ENCODE measurements around the gene EIF3I.

EIF3I gene

DNA sequence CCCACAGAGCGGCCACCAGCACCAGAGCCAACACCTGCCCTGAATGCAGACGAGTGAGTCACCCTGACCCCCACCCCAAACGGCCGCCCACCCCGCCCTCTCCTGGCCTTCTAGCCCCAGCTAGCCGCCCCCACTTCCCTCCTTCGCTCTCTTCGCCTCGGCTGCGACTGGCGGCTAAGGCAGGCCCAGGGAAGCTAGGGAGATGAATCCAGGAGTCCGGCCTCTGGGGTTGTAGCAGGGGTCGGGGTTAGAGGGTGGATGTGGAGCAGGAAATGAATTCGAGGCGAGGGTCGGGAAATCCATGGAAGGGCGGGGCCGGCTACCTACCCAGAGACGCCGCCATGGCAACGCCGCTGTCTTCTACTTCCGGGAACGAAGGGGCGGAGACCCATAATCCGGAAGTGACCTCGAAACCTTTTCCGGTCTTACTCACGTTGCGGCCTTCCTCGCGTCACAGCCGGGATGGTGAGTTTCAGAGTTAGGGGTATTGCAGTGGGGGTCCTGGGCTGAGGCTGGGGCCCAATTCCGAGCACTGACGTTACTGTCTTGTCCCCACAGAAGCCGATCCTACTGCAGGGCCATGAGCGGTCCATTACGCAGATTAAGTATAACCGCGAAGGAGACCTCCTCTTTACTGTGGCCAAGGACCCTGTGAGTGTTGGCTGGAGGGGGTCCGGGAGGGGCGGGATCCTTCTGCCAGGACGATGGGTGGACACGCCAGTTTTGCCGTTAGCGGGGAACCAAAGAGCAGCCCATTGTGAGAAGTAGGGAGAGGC is at the start of gene EIF3I, which contains the start of gene TMEM234:
Gene EIF3I (plus strand): TSS at position 428 of the 776 bp plus-strand sequence. CDS start 35 bp downstream, at position 463.
Gene TMEM234 (minus strand): TSS at position 374 of the 776 bp plus-strand sequence. CDS start 31 bp downstream, at position 343.
- peak; percentile 95 for DNase-seq (ENCODE audit: low spot score)

DNA sequence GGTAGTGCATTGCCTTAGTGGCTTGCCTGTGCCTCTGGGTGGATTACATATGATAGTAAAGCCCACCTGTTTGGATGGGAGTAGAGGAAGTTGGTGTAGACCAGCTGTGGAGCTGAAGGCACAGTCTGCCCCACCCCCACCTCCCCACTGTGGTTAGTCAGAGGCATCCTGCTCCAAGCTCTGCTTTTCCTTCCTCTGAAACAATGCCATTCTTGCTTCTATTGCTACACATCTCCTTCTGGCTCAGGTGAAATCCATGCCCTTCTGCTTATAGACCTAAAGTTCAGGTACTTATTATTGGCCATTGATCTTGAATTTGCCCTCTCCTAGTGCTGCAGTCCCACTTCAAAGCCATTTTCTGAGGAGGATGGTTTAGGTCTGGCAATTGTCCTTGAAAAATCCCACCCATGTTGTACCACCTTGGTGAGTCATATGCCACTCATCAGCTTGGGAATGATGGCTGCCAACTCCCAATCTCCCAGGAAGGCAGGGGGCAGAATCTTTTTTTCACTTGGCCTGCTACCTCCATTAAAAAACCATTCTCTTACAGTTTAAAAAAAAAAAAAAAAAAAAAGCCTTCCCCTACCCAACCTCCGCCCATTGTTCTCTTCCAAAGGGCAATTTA is 49.5 kb upstream of the EIF3I start:
- DNase-seq (ENCODE audit: low spot score), result no peak

DNA sequence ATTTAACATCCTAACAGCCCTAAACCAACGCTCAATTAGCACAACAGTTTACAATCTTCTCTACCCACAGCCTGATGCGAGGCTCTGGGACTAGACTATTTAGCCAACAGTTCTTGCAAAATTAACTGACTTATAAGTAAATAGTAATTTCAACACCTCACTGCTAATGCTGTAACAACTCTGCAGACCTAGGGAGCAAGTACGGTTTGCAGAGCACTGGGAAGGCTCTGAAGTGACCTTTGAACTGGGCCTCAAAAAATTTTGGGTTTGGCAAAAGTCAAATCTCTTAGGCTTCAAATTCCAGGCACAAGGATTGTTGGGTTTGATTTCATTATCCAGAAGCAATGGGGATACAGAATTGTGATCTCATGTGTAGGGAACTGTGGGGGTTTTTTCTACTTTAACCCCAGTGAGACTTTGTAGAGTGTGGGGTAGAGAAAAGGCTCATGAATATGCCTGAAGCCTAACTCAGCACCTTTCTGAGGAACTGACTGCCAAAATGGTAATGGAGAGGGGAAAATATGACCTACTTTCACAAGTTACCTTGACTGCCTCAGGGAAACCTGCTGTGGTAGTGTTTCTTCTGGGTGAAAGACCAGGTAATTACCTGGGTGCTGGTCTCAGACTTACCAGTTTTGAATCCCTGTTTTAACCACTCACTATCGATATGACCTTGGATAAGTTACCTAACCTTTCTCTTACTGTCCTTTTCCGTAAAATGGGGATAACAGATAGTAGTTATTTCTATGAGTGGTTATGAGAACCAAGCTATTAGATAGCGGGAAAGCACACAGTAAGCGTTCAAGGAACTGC is 43.6 kb upstream of the EIF3I start:
- DNase-seq (ENCODE audit: low spot score), result no peak

DNA sequence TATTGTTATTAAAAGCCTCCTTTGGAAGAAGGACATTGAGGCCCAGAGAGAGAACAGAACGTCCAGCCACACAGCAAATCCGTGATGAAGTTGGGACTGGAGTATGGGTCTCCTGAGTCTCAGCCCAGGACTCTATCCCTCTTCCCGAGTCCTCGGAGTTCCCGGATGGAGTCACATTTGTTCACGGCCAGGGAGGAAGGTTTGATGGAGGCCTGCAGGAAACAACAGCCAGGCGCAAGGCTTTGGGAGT is 43.1 kb upstream of the EIF3I start:
- DNase-seq (ENCODE audit: low spot score), result no peak

DNA sequence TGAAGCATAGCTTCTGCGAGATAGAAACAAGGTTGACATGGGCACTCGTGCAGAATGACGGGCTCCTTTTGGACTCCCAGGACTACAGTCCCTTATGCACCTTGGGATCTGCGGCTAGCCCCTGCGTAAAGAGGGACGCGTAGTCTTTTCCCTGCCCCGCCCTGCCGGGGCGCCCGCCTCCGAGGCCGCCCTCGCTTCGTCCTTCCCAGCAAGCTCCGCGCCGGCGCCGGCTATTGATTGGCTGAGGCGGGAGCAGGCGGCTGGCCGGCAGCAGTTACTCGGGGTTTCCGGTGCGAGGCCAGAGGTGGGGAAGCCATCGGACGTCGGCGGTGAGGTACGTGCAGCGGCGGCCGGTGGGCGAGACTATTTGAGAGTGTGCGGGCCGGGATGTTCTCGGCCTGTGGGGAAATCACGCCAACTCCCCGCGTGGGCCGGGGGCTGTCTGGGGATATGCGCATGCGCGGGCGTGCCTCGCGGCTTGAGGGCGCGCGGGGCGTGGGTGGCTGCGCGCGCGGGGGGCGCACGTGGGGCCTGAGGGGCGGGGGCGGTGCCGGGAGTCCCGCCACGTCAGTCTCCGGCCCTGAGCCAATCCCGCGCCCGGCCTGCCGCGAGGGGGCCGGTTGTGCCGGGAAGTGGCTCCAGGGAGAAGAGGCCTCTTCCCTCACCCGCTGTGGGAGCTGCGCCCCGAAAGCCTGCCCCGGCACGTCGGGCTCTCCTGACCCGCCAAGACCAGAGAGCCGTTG is 42.6 kb upstream of the EIF3I start, which contains the start of gene TXLNA:
Gene TXLNA (plus strand): TSS at position 233 of the 743 bp plus-strand sequence. CDS start 671 bp downstream, outside the sequence.
- DNase-seq (ENCODE audit: low spot score), result peak; percentile 96

DNA sequence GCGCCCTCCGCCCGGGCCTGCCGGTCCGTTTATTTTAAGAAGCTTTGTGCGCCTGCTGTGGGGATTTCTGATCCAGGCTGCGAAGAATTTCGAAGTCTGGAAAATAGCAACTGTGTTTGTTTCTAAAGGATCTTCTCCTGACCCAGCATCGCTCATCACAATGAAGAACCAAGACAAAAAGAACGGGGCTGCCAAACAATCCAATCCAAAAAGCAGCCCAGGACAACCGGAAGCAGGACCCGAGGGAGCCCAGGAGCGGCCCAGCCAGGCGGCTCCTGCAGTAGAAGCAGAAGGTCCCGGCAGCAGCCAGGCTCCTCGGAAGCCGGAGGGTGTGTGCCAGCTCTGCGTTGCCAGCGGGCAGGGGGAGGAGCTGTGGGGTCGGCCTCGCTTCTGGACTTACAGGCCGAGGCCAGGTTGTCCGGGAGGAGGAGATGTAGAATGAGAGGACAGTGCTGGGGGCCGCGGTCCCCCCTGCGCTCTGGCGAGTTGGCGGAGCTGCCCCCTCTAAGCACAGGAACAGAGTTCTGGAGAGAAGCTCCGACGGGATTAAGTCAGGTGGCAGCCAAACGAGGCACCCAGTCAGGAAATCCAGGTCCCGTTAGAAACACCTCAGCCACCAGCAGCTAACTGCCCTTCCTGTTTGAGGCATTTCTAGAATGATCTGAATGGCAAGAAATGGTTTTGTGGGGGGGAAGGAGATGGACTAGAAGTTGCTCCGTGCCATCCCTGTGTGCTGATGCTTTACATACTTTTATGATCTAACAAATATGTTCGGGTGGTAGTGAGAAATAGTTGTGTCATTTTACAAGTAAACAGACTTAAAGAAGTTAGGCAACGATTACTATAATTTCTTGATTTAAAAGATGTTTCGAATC is 41.8 kb upstream of the EIF3I start:
- DNase-seq (ENCODE audit: low spot score), result peak; percentile 78

DNA sequence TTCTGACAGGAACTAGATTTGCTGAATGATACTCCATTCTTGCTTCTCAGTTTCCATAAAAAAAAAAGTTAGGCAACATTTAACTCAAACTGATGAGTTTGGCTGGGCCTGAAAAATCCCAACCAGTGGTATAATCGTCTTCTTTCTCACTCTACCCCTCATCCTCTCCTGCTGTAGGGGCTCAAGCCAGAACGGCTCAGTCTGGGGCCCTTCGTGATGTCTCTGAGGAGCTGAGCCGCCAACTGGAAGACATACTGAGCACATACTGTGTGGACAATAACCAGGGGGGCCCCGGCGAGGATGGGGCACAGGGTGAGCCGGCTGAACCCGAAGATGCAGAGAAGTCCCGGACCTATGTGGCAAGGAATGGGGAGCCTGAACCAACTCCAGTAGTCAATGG is 41.1 kb upstream of the EIF3I start:
- no peak for DNase-seq (ENCODE audit: low spot score)

DNA sequence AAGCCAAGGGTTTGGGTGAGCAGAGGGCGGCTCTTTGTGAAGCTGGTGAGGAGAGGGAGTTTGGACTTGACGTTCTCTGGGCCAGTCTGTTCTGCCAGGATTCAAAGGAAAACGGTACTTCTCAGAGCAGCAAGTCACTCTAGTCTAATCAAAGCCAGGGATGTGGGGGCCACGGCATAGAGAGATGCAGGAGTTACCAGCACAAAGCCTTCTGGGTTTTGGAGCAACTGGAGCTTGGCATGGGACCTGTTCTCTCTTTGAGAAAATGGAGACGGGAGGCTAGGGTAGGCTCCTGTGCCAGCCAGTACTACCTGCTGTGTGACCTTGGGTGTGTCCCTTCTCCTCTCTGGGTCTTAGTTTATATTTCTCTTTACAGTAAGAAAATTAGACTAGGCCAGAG is 40.6 kb upstream of the EIF3I start:
- DNase-seq (ENCODE audit: low spot score), result no peak

DNA sequence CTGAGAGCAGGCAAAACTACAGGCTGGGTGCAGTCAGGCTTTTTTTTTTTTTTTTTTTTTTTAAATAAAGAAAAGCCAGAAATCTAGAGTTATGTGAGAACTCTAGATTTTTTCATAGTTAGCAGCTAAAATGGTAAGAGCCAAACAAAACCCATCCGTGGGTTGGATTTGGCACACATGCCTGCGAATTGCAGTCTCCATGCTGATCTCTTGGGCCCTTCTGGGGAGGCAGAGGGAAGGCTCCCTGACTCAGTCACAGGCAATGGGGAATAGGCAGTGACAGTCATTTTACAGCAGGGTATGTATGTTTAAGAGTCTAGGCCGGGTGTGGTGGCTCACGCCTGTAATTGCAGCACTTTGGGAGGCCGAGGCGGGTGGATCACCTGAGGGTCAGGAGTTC is 40.1 kb upstream of the EIF3I start:
- no peak for DNase-seq (ENCODE audit: low spot score)

DNA sequence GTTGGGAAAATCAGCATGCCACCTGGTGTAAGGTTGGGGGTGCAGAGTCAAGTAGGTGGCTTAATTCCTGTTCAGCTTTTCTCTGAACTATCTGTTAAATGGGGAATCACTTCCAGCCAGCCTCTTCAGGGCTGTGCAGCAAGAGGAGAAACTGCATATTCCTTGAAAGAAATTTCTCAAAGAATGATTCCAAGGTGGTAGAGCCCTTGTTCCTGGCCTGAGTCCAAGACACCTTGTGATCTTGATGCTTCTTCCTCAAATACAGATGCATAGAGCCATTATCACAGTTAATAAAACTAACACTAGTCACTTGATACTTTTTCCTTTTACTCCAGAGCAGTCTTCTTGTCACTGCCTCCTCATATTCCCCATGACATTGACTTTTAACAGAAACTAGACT is 37.6 kb upstream of the EIF3I start:
- DNase-seq (ENCODE audit: low spot score), result no peak

DNA sequence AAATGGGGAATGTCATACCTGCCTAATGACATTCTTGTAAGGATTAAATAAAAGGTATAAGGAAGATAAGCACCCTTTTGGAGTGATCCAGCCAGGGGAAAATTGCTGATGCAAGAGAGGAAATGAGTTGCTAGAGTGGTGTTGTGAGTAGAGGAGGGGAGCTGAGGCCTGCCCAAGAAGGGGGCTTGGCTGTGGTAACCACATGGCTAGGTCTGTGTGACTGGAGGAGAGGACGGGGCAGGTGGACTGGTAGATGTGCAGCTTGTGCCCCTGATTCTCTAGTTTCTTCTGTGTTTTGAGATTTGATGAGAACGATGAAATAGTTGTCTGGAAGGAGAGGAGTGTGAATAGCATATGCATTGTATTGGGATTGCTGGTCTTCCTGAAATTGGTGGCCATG is 36.1 kb upstream of the EIF3I start:
- no peak for DNase-seq (ENCODE audit: low spot score)

DNA sequence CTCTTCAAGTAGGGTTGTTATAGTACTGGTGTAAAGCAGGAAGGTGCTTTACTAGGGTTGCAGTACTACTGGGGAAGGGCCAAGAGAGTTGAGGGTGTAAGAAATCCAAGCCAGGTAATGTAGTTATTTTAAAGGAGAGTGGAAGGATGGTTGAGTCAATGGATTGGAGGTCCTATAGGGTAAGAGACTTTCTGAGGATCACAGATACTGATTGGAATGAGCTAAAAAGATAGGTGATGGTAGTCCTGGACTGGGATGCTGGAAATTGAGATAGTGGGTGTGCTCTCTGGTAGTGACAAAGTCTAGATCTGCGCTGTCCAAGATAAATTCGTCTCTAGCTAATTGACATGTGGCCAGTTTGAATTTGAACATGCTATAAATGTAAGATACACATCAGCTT is 35.7 kb upstream of the EIF3I start:
- no peak for DNase-seq (ENCODE audit: low spot score)

DNA sequence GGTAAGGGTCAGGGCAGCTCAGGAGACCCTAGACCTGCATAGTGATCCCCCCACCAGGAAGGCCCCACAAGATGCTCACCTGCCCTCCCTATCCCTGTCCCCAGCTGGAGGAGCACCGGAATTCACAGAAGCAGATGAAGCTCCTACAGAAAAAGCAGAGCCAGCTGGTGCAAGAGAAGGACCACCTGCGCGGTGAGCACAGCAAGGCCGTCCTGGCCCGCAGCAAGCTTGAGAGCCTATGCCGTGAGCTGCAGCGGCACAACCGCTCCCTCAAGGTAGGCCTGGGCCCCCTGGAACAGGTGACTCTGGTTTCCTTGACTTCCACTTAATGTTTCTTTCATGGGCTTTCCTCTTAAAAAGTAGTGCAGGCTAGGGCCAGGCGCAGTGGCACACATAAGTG is 34.4 kb upstream of the EIF3I start:
- no peak for DNase-seq (ENCODE audit: low spot score)

DNA sequence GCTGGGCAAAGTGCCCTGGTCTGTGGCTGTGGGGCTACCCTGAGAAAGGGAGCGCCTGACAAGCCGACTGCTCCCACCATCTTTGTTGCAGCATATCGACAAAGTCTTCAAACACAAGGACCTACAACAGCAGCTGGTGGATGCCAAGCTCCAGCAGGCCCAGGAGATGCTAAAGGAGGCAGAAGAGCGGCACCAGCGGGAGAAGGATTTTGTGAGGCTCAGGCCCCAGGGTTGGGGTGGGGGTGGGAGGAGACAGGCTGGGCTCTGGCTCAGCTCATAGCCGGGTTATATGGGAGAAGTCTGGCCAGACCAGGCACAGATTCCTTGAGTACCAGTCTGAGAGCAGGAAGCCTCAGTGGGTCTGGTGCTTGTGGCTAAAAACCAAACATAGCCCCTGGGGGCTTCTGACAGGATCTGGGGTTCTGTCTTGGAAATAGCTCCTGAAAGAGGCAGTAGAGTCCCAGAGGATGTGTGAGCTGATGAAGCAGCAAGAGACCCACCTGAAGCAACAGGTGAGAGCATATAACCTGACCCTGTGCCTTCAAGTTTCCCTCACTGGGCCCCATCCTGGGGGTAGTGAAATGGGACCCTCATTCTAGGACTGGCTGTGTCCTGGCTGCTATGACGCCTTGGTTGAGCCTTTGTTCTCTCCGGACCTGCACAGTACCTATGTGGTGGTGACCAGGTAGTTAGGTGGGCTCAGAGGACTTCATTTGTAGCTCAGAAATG is 29.8 kb upstream of the EIF3I start:
- DNase-seq (ENCODE audit: low spot score), result no peak

DNA sequence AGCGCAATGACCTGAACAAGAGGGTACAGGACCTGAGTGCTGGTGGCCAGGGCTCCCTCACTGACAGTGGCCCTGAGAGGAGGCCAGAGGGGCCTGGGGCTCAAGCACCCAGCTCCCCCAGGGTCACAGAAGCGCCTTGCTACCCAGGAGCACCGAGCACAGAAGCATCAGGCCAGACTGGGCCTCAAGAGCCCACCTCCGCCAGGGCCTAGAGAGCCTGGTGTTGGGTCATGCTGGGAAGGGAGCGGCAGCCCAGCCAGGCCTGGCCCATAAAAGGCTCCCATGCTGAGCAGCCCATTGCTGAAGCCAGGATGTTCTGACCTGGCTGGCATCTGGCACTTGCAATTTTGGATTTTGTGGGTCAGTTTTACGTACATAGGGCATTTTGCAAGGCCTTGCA is 27.2 kb upstream of the EIF3I start:
- DNase-seq (ENCODE audit: low spot score), result no peak

DNA sequence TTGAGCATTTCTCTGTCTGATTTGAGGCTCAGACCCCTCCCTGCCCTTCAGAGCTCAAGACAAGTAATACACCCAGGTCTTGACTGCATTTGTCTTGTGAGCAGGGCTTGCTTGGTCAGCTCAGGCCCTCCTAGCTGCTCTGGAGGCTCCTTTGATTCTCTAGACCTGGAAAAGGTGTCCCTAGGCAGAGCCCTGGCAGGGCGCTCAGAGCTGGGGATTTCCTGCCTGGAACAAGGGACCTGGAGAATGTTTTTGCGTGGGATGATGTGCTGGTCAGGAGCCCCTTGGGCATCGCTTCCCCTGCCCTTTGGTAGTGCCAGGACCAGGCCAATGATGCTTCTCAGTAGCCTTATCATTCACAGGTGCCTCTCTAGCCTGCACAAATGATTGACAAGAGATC is 26.7 kb upstream of the EIF3I start:
- DNase-seq (ENCODE audit: low spot score), result no peak

DNA sequence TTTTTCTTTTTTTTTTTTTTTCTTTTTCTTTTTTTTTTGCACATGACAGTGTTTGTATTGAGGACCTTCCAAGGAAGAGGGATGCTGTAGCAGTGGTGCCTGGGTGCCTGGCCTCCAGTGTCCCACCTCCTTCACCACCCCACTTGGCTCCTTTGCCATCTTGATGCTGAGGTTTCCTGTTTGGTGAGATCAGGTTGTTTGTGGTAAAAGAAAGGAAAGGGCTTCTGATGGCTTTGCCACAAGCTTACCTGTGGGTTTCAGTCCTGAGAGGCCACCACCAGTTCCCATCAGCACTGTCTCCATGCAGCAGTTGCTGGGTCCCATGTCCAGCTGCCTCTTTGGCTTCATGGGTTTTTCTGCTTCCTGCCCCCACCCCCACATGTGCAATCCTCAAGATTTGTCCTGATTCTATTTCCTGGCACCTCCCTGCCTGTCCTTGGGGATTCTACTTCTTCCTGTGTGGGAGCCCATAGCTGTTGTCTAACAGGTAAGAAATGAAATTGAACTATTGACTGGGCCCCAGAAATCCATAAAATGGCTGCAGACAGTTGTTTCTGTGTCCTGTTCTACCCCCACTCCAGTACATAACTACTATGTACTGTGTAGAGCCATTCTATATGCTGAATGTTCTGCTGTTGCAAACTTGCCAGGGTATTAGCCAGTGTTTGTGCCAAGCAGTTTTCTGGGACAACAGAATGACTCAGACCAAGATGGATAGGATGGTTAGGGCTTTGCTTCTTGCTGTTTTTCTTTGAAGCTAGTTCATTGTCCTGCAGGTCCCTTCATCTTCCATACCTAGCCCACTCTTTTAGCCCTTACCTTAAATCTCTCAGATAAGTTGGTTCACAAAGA is 26.0 kb upstream of the EIF3I start:
- DNase-seq (ENCODE audit: low spot score), result no peak

DNA sequence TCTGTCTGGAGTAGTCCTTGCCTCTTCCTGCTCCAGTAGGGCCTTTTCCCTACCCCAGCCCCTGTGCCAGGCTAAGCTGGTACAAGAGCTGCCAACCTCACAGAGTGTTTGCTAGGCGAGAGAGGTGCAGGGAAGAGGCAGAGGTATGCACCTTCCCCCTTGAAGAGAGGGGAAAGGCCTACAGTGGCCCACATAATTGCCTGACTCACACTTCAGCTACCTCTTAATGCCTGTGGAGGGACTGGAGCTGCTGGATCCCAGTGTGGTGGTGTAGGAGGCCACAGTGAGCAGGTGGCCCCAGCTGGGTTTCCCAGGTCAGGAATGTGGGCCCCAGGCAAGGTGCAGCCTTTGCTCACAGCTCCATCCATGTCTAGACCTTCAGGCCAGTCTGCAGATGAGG is 25.1 kb upstream of the EIF3I start:
- DNase-seq (ENCODE audit: low spot score), result no peak

DNA sequence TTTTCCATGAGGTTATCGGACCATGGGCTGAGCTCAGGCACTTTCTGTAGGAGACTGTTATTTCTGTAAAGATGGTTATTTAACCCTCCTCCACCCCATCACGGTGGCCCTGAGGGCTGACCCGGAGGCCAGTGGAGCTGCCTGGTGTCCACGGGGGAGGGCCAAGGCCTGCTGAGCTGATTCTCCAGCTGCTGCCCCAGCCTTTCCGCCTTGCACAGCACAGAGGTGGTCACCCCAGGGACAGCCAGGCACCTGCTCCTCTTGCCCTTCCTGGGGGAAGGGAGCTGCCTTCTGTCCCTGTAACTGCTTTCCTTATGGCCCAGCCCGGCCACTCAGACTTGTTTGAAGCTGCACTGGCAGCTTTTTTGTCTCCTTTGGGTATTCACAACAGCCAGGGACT is 24.4 kb upstream of the EIF3I start:
- no peak for DNase-seq (ENCODE audit: low spot score)
